Activated effector memory CD4-positive, alpha-beta T cell treated with Interleukin-2 at 50 U/mL for 16 hours (primary cell): ENCODE data around the gene UCP3.
"Not testable (repeated sequence)": the region's sequence is repeated elsewhere in the genome, so short reads cannot be mapped to it uniquely, and the experiment has no call there.

Experiments
- DNase-seq: peaks from one replicate; pipeline ENCODE4 v3.0.0-alpha.2; 2020

Gene UCP3

GRCh38 chr11:73999581-74000306, 9.1 kb downstream of the UCP3 start:
- no peak for DNase-seq

- DNase-seq, result no peak
Measured at GRCh38 chr11:73998846-73999575, 9.9 kb downstream of the UCP3 start.

GRCh38 chr11:73997120-73997770, 11.6 kb downstream of the UCP3 start:
- DNase-seq, result no peak

GRCh38 chr11:73996161-73996747, 12.6 kb downstream of the UCP3 start:
- no peak for DNase-seq

- DNase-seq, result no peak
Measured at GRCh38 chr11:73995731-73996130, 13.2 kb downstream of the UCP3 start.

- DNase-seq, result no peak
Measured at GRCh38 chr11:73995247-73995646, 13.6 kb downstream of the UCP3 start.

- no peak for DNase-seq
Measured at GRCh38 chr11:73991471-73992006, 17.3 kb downstream of the UCP3 start.

GRCh38 chr11:73990730-73991129, 18.2 kb downstream of the UCP3 start:
- no peak for DNase-seq

GRCh38 chr11:73989156-73989555, 19.7 kb downstream of the UCP3 start:
- no peak for DNase-seq

GRCh38 chr11:73988227-73988626, 20.7 kb downstream of the UCP3 start:
- DNase-seq, result no peak

GRCh38 chr11:73985661-73986060, 23.2 kb downstream of the UCP3 start:
- not testable (repeated sequence) for DNase-seq

GRCh38 chr11:73983741-73984538, 24.9 kb downstream of the UCP3 start:
- DNase-seq, result no peak

- DNase-seq, result peak; percentile 87
Measured at GRCh38 chr11:73982990-73983740, 25.7 kb downstream of the UCP3 start.

GRCh38 chr11:73982595-73982989, 26.3 kb downstream of the UCP3 start, which contains the start of gene UCP2:
Gene UCP2, minus strand, starts transcription at chr11:73982843. Its CDS starts 4,465 bp downstream, at chr11:73978378.
- peak; percentile 80 for DNase-seq

- DNase-seq, result no peak
Measured at GRCh38 chr11:73981051-73981805, 27.7 kb downstream of the UCP3 start.

GRCh38 chr11:73980001-73980961, 28.6 kb downstream of the UCP3 start:
- peak; percentile 79 for DNase-seq

GRCh38 chr11:73978576-73979086, 30.3 kb downstream of the UCP3 start:
- no peak for DNase-seq

GRCh38 chr11:73977856-73978519, 30.9 kb downstream of the UCP3 start:
- no peak for DNase-seq
